AG04449 (cell line): ENCODE data around the gene FNDC11.

Source experiments
- CTCF ChIA-PET: fragments of 350-600 bp; formaldehyde crosslinking; extraction: SDS; loops from one replicate; lab custom pipeline; 2021; ENCODE audit warnings: antibody characterized with exemption; lab: Yijun Ruan, JAX
- POLR2A ChIA-PET: fragments of 400-600, 350-600 bp; formaldehyde crosslinking; extraction: SDS; loops from one replicate; lab custom pipeline; 2020; ENCODE audit warnings: antibody characterized with exemption, inconsistent platforms; lab: Yijun Ruan, JAX
- DNase-seq: peaks from one replicate; pipeline ENCODE4 v3.0.0-alpha.2; 2010; ENCODE audit warnings: low read depth, low spot score
- H3K4me3 ChIP-seq: 2 replicates; pipeline ENCODE4 v1.5.1; 2011; ENCODE audit warnings: low read depth, mild to moderate bottlenecking, control low read depth, low read length
- CTCF ChIP-seq: IDR thresholded peaks from one replicate; pipeline ENCODE4 v1.5.1; 2011; ENCODE audit warnings: mild to moderate bottlenecking, moderate library complexity, low read length, control low read depth, inconsistent platforms; ENCODE audit not compliant: insufficient read depth; ENCODE audit errors: missing control alignments

The FNDC11 gene

GRCh38 chr20:63533388-63533787 is 20.6 kb upstream of the FNDC11 start:
- no peak for TF ChIP-seq CTCF
- ChIA-PET POLR2A (no interaction called here), CTCF (no interaction called here)
- no peak for DNase-seq
- no peak overlapping the region for H3K4me3 ChIP-seq

- CTCF ChIA-PET, result interaction anchor here (1.5 to 6.1 kb wide), 3 partner anchors 10 to 440 kb away, joined by 5 to 73 read pairs (median 5); partner anchors contain the start of gene TPD52L2
- no peak for DNase-seq
- POLR2A ChIA-PET, result no interaction called here
These were observed 20.0 kb upstream of the FNDC11 start for GRCh38 chr20:63533871-63534393.

DNA sequence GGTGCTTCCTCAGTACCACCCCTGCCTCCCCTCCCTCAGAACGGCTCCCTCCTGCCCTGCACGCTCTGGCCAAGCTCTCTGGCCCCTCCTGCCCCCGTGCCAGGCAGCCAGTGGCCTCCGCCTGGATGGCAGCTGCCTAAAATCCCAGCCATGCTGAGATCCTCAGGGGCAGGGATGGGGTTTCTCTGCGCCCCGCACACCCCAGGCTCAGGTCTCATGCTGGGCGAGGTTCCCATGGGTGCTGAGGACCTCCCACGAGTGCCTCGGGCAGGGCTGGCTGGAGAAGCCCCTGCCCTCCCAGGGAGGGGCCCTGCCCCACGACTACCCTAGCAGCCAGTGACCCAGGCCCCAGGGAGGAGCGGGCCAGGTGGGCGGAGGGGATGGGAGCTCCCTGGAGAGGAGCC is 19.5 kb upstream of the FNDC11 start:
- ChIA-PET CTCF (interaction anchor here (1.5 to 6.1 kb wide), 3 partner anchors 9 to 439 kb away, joined by 5 to 73 read pairs (median 5); partner anchors contain the start of gene TPD52L2), POLR2A (no interaction called here)
- no peak for TF ChIP-seq CTCF
- no peak for DNase-seq
- H3K4me3 ChIP-seq, result no peak overlapping the region

More at GRCh38 chr20:63533871-63534393, 20.0 kb upstream of the FNDC11 start:
- no peak for TF ChIP-seq CTCF
- H3K4me3 ChIP-seq, result no peak overlapping the region

GRCh38 chr20:63534831-63535651 is 18.9 kb upstream of the FNDC11 start:
- TF ChIP-seq CTCF, result no peak
- DNase-seq, result no peak
- ChIA-PET POLR2A (no interaction called here), CTCF (interaction anchor here (1.4 to 6.1 kb wide), 5 partner anchors 8 to 439 kb away, joined by 3 to 73 read pairs (median 5); partner anchors contain the start of gene TPD52L2)
- H3K4me3 ChIP-seq, result no peak overlapping the region

GRCh38 chr20:63536241-63536977 is 17.6 kb upstream of the FNDC11 start:
- DNase-seq, result no peak
- no peak overlapping the region for H3K4me3 ChIP-seq
- CTCF ChIA-PET, result interaction anchor here (1.0 to 6.1 kb wide), 15 partner anchors 9 to 584 kb away, joined by 3 to 73 read pairs (median 5); partner anchors contain the start of genes ARFRP1, PRPF6, RTEL1 and SAMD10

More at GRCh38 chr20:63536241-63536977, 17.6 kb upstream of the FNDC11 start:
- no peak for TF ChIP-seq CTCF
- POLR2A ChIA-PET, result no interaction called here
